HEK293T (cell line): ENCODE data around the gene FOXG1.

Experiments
- FOXA1 ChIP-seq: fragments of 450-650 bp; IDR thresholded peaks from 2 replicates; pipeline ENCODE4 v1.6.1; 2016; ENCODE audit warnings: mild to moderate bottlenecking
- FOXM1 ChIP-seq: fragments of 450-650 bp; IDR thresholded peaks from 2 replicates; pipeline ENCODE4 v1.6.1; 2017; ENCODE audit warnings: mild to moderate bottlenecking, borderline replicate concordance
- L3MBTL2 ChIP-seq: fragments of 450-650 bp; conservative IDR thresholded peaks from 2 replicates; pipeline ENCODE4 v1.6.1; 2016; ENCODE audit warnings: mild to moderate bottlenecking
- TF ChIP-seq, protein P1 (sequence below): fragments of 450-650 bp; IDR thresholded peaks from 2 replicates; pipeline ENCODE4 v1.6.1; 2016

DNA sequence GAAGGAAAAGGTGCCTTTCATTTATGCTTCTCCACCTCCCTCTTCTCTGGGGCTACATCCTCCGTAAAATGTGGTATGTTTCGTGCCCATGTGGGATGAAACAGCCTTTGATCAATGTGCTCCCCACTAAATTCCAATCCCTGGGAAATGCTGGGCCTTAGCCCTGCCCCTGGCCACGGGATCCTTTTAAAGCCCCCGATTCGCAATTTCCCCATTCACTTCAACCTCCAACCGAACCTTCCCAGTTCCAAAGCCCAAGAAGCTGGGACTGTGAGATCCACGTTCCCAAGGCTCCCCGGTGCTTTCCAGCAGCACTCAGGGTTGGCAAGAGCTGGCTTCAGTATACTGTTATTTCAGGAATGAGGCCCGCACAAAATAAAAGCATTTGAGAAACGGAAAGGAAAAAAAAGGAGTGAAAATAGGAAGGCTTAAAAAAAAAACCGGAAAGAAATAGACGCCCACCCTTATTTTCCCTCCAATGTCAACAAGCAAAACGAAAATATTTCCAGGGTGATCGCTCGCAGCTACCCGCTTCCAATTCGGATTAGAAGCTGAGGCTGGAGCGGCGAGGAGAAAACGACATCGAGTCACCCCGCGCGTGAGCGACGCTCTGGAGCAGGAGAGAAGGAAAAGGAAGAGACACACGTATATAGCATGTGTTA is 1.3 kb upstream of the FOXG1 start:
- TF ChIP-seq, protein P1, sequence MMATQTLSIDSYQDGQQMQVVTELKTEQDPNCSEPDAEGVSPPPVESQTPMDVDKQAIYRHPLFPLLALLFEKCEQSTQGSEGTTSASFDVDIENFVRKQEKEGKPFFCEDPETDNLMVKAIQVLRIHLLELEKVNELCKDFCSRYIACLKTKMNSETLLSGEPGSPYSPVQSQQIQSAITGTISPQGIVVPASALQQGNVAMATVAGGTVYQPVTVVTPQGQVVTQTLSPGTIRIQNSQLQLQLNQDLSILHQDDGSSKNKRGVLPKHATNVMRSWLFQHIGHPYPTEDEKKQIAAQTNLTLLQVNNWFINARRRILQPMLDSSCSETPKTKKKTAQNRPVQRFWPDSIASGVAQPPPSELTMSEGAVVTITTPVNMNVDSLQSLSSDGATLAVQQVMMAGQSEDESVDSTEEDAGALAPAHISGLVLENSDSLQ: no peak
- no peak for TF ChIP-seq FOXM1
- no peak for TF ChIP-seq FOXA1
- no peak for TF ChIP-seq L3MBTL2
